Forelimb muscle (tissue), 1 donor: ENCODE results near the gene CLMP. TPM values are rescaled to one million over a fixed set of nuclear protein-coding genes. Genes with fewer than 3 reads are reported as not detected.

ENCODE experiments used
- DNase-seq: peaks from one replicate; pipeline ENCODE4 v3.0.0-alpha.2; 2013; ENCODE audit warnings: low read depth
- polyA plus RNA-seq: library from polyadenylated mRNA; unstranded; fragments of 120-200 nt; gene quantifications from one replicate; pipeline ENCODE4 v1.2.1, GENCODE V29; 2013; ENCODE audit not compliant: insufficient read length

The CLMP gene
- polyA plus RNA-seq, 1 donor, result 12.0 TPM

DNA sequence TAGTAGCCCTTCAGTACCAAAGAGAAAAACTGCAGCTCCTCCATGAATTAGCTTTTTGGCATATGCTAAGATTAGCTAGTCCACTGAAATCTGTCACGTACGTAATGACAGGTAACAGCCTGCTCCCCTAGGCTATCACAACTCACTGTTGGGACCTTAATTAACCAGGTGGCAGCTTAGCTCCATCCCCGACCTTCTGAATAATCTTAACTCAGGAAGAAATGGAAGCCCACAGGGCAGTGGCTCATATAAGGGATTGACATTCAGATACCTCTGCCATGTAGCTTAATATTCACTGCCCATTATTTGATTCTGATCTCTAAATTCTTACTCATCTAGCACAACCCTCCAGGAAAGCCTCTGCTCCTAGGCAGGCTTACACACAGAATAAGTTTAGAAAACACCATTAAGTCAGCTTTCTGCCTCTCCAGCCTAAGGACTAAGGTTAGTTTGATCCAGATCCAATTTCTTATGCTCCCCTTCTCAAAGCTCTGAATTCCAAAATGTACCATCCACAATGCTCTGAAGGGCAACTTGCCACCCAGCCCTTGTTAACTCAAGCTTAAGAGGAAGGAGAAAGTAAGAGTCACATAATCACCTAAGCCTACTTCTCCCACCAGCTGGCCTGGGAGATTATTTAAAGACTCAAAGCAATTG is 138.1 kb downstream of the CLMP start:
- DNase-seq, result no peak

DNA sequence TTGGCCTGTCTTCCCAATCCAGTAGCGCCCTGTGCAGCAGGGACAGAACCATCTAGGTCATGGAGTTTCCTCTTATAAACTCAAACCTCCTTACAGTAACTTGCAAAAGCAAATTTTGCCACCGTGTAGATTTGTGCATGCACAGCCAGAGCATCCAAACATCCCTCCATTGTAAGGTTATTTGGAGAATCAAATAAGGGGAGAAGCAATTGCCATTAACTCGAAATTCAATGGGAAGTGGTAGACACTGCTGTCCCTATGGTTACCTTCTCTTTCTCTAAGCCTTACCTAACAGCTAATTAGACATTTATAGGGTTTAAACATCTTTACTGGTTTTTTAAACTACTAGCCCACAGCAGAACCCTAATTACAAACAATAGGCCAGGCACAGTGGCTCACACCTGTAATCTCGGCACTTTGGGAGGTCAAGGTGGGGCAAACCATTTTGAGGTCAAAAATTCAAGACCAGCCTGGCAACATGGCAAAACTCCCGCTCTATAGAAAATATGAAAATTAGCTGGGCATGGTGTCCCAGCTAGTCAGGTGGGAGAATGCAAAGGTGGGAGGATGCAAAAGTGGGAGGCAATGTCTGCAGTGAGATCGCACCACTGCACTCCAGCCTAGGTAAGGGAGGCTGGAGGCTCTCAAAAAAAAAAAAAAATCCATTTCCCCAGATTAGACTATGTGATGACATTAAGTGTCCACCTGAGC is 139.7 kb downstream of the CLMP start:
- DNase-seq, result no peak

DNA sequence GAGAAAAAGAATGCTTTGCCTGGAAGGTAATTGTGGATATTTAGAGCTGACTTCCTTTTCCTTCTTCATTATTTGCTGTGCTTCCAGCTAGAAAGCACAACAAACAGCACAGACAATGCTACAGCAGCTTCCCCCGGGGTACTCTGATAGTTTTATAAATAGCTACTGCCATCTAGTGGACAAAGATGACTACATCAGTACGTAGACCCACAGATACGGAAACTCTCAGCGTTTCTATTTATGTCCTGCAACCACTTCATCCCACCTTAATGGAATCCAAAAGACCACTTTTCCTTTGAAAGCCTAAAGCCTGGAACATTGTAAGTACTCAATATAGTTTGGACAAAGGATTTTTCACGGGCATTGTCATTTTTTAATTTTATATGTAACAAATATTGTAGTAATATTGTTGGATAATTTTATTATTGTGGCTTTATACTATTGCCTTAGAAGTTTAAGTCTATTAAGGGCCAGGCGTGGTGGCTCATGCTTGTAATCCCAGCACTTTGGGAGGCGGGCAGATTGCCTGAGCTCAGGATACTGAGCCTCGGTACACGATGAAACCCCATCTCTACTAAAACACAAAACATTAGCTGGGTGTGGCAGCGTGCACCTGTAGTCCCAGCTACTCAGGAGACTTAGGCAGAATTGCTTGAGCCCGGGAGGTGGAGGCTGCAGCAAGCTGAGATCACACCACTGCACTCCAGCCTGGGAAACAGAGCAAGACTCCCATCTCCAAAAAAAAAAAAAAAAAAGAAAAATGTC is 140.6 kb downstream of the CLMP start:
- peak; percentile 56 for DNase-seq

DNA sequence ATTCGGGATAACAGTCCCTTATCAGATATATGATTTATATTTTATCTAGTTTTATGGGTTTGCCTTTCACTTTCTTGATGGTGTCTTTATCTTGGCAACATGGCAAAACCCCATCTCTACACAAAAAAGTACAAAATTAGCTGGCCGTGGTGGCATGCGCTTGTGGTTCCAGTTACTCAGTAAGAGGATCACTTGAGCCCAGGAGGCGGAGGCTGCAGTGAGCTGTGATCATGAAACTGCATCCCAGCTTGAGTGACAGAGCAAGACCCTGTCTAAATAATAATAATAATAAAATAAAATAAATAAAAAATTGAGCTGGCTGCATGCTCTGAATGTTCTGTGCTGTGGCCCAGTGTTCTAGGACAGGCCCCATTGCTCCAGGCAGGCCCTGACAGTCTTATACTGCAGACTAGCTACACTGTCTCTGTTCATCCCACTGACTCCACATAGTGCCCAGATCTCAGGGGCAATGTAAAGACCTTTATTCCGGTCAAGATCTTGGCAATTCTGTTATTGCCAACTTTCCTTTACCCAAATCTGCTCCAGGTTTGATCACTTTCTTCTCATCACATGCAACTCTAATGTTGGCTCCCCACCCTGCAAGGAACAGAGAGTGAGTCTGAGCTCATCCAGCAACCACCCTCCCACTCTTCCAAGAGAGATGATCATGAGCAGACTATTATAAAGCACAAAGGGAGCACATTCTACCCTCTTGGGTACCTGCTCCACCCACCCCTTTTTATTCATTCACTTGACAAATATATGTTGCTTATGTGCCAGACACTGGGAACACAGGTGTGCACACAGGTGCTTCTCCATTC is 141.9 kb downstream of the CLMP start:
- no peak for DNase-seq

DNA sequence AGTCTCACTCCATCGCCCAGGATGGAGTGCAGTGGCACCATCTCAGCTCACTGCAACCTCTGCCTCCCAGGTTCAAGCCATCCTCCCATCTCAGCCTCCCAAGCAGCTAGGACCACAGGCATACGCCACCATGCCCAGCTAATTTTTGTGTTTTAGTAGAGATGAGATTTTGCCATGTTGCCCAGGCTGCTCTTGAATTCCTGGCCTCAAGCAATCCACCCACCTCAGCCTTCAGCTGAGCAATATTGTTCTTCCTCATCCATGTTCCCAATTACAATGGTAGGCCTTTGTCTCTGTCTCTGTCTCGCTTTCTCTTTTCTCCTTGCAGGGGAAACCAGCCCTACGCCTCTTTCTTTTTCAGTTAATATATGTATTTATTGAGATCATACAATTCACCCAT is 143.4 kb downstream of the CLMP start:
- no peak for DNase-seq

DNA sequence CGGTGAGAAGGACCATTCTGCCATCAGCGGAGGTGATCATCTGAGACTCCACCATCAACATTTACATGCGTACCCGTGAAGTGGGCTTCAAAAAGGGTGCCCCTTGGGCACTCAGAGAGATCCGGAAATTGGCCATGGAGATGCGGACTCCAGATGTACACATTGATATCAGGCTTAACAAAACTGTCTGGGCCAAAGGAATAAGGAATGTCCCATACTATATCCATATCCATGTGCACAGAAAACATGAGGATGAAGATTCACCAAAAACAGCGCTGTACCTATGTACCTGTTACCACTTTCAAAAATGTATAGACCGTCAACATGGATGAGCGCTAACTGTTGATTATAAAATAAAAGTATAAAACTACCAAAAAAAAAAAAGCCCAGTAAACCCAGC is 143.9 kb downstream of the CLMP start:
- DNase-seq, result no peak

DNA sequence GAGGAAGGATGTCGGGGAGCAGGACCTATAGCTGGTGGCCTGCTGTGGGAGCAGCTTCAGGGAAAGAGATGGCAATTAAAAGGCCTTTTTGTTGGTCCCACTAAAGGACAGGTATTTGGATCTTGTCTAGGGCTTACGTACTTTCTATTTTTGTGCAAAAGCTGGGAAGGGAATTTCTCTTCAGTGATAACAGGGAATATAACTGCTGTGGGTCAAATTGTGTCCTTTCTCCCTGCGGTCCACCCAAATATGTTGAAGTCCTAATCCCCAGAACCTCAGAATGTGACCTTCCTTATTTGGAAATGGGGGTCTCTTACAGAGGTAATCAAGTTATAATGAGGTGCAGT is 147.1 kb downstream of the CLMP start:
- no peak for DNase-seq

DNA sequence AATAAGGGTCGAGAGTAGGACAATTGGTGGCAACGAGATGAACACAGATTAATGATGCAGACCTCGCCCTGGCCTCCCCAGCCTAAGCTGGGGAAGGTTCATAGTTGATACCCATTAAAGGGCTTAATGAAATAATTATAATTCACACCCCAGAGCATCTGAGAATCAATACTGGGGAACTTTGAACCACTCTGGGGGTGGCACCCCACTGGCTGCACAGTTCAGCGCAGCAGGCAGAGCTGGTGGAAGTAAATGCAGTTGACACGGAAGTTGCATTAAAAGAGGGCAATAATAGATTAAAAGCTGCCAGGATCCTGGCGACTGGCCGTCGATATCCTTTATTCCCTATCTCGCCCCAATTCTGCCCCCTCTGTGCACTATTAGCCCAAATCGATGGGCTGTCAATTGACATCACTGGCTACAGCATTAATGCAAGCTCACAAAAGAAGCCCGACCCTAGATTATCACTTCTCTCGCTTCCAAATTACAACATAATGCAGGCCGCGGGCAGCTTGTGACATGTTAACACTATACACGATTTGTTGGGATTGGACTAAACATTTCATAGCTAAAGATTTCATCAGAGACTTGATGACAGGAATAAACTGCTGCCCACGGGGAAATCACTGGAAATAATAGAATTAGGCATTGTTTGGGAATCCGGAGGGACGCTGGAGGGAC is 147.6 kb downstream of the CLMP start:
- DNase-seq, result no peak

DNA sequence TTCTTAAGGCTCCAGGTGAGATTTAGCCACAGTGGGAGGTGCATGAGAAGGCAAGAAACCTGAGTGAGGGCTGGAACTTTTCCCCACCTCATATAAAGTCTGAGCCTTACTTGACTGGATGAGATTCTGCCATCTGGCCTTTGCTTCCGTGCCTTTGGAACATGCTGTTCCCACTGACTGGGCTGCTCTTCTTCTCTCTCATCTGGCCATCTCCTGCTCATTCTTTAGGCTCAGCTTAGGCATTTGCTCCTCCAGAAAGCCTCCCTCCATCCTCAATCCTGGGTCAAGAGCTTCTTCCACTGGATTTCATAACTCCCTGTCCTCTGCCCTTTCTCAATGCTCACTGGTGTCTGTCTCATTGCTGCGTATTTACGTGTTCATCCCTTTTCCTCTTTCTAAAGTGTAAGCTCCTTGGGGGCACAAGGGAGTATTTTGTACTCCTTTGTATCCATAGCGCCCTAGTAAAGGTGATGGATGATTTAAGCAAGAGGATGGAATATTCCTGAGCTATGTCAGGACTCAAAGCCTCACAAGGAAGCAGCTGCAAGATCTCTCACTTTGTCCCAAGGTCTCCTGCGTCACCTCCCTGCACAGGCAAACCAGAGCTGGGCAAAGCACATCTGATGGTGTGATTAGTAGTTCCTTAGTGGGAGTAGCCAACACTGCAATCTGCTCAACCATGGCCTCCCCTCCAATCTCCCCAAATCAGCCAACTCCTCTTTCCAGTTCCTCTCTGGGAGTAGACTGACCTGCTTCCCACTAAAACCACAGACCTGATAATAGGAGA is 148.4 kb downstream of the CLMP start:
- DNase-seq, result no peak

DNA sequence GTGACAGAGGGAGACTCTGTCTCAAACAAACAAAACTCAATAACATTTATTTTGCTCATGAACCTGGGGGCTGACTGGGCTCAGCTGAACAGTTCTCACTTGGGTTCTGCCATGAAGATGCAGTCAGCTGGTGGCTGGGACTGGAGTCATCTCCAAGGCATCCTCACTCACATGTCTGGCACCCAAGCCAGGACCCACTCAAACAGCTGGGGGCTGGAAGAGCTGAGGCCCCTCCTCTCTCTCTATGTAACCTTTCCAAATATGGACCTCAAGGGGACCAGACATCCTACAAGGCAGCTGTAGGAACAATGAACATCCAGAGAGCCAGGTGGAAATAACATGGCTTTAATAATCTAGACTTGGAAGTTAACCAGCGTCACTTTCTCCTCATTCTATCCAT is 149.9 kb downstream of the CLMP start:
- DNase-seq, result no peak

DNA sequence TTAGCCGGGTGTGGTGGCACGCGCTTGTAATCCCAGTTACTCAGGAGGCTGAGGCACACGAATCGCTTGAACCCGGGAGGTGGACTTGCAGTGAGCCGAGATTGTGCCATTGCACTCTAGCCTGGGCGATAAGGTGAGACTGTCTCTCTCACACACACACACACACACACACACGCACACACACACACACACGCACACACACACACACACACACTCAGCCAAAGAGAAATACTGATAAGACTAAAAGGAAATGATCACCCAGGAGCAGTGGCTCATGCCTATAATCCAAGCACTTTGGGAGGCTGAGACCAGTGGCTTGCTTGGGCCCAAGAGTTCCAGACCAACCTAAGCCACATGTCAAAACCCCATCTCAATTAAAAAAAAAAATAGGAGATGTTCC is 153.9 kb downstream of the CLMP start:
- no peak for DNase-seq

DNA sequence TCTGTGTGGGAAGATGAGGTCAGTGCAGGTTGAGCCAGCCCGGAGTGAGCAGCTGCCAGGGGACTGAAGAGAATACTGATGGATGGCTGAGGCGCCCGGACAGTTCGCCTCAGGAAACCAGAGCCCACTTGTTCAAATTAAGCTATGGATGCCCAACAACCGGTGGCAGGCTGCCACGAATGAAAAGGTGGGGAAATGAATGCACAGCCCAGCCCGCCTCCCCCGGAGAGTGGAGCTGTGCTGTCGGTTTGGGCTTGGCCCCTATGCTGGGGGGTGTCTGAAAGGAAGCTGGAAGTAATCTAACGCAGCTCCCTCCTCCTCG is 155.0 kb downstream of the CLMP start:
- DNase-seq, result no peak

DNA sequence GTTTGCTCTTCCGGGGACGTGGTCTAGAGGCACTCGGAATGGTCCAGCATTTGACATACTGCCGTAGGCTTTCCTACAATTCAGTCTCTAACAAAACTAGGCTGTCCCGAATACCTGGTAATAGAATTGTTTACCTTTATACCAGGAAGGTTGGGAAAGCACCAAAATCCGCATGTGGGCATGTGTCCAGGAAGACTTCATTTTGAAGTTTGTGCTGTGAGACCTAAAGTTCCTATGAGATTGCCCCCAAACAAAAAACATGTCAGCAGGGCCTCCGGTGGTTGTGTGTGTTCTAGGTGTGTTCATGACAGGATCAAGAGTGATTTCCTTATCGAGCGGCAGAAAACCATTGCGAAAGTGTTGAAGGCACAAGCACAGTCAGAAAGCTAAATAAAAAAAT is 159.2 kb downstream of the CLMP start:
- DNase-seq, result no peak

DNA sequence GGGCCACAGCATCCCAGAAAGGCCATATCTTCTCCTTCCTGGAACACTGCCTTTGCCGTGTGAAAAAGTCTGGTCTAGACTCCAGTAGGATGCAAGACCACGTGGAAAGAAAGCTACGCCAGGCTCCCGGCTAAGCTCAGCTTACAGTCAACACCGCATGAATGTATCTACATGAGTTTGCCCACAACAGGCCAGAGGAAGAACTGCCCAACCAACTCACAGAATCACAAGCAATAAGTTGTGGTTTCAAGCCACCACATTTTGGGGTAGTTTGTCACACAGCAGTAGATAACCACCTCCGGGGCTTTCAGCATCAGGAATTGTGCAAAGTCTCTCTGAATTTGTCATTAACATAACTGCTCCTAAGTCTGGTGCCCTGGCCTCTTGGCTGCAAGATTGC is 160.5 kb downstream of the CLMP start:
- no peak for DNase-seq

DNA sequence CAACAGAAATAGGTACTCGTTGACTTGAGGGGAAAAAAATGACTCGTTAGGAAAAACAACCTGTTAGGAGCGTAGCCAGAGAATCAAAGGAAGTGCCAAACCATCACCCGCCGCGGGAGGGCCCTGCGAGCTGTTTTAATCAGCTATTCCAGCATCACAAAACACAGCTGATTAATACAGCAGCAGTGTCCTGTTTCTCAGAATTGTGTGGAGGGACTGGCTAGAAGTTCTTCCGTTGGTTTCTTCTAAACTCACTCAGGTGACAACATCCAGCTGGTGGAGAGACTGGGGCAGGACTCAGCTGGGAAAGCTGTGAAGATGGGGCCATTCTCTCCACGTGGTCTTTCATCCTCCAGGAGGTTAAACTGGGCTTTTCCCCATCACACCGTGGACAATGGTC is 161.2 kb downstream of the CLMP start:
- no peak for DNase-seq

DNA sequence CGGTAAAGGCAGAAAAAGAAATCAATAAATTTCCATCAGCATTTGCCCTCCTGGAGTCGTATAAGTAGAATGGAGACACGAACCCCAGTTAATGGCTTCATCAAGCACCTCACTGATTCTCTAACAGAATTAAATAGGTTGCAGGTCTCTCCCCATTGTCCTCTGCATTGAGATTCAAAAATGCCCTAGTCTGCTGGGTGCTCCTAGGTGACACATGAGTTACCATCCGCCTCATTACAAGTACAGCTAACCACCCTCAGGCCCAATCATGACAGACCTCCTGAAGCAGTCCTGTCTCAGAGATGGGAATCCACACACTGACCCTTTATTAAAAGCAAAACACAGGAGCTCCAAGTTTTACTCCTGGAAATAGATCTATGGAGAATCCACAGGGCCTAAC is 164.5 kb downstream of the CLMP start:
- DNase-seq, result no peak

DNA sequence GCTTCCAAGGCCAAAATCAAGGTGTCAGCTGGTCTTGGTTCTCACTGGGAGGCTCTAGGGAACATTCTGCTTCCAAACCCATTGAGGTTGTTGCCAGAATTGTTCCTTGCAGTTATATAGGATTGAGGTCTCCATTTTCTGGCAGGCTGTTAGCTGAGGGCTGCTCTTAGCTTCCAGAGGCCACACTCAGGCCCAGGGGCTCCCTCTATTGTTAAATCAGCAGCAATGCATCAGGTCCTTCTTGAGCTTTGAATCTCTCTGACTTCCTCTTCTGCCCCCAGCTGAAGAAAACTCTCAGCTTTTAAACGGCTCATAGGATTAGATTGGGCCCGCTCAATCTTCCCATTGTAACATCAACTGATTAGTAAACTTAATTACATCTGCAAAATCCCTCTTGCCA is 174.1 kb downstream of the CLMP start:
- no peak for DNase-seq
